Natural killer cell (primary cell): ENCODE measurements around the gene CDKAL1. TPM values are rescaled to one million over a fixed set of nuclear protein-coding genes. Genes with fewer than 3 reads are reported as not detected.

ENCODE experiments used
- ATAC-seq, 3 donors: fragments of 150-1000 bp in 2 of 3; fragments of 200-7000 bp in 1 of 3; cut with Tn5 transposase; 1 replicate in 1 of 3; 2 replicates in 2 of 3; pipeline ENCODE4 v1.10.0; 2021; ENCODE audit warnings: mild to moderate bottlenecking in 2 of 3, moderate library complexity in 2 of 3
- DNase-seq, 2 donors: peaks; one replicate each; pipeline versions ENCODE4 v3.0.0 to v3.0.0-alpha.2; 2013 to 2021; ENCODE audit warnings: mixed read lengths in 1 of 2
- H3K27ac ChIP-seq: one replicate; pipeline ENCODE4 v1.5.1; 2013; ENCODE audit warnings: mild to moderate bottlenecking, low read length
- H3K27me3 ChIP-seq: one replicate; pipeline ENCODE4 v1.6.1; 2013; ENCODE audit warnings: low read length; ENCODE audit not compliant: control insufficient read depth, insufficient read depth
- H3K36me3 ChIP-seq: one replicate; pipeline ENCODE4 v1.6.1; 2013; ENCODE audit warnings: low read length; ENCODE audit not compliant: control insufficient read depth, insufficient read depth
- H3K4me1 ChIP-seq: one replicate; pipeline ENCODE4 v1.6.1; 2013; ENCODE audit warnings: low read length; ENCODE audit not compliant: control insufficient read depth, insufficient read depth
- H3K4me3 ChIP-seq: one replicate; pipeline ENCODE4 v1.5.1; 2013; ENCODE audit warnings: low read length
- H3K9me3 ChIP-seq: one replicate; pipeline ENCODE4 v1.6.1; 2013; ENCODE audit warnings: low read length; ENCODE audit not compliant: control insufficient read depth, insufficient read depth
- H3K27ac Mint-ChIP-seq, 2 donors: one replicate each; pipeline ENCODE4 v1.8.0; 2022; ENCODE audit warnings: mild to moderate bottlenecking in 2 of 2, mixed read lengths in 2 of 2, moderate library complexity in 1 of 2
- H3K27me3 Mint-ChIP-seq, 2 donors: one replicate each; pipeline ENCODE4 v1.8.0; 2022; ENCODE audit warnings: low read depth in 2 of 2, mixed read lengths in 2 of 2
- H3K36me3 Mint-ChIP-seq: one replicate; pipeline ENCODE4 v1.8.0; 2022; ENCODE audit warnings: mixed read lengths
- H3K4me1 Mint-ChIP-seq, 2 donors: one replicate each; pipeline ENCODE4 v1.8.0; 2022; ENCODE audit warnings: mixed read lengths in 2 of 2
- H3K4me3 Mint-ChIP-seq: one replicate; pipeline ENCODE4 v1.8.0; 2022; ENCODE audit warnings: mild to moderate bottlenecking, moderate library complexity, mixed read lengths
- H3K9me3 Mint-ChIP-seq, 2 donors: one replicate each; pipeline ENCODE4 v1.8.0; 2022; ENCODE audit warnings: mixed read lengths in 2 of 2
- WGBS: methylation state at CpG from one replicate; pipeline ENCODE4 v1.1.7; 2013; ENCODE audit warnings: missing lambda C conversion rate; ENCODE audit not compliant: insufficient coverage; 5-methylcytosine and 5-hydroxymethylcytosine counted together
- intact Hi-C: fragments of 100-400 bp; cut with micrococcal nuclease; formaldehyde crosslinking; loops from one replicate; pipeline ENCODE4 v1.14.2; 2022
- total RNA-seq, 4 donors: library from RNA; stranded (reverse); fragments of 120-200 nt in 1 of 4; gene quantifications; one replicate each; pipeline versions ENCODE4 v1.2.3 to v1.2.4, GENCODE V29; 2013 to 2022
- TF ChIP-seq, protein P1 (sequence below): fragments of 200-600 bp; IDR thresholded peaks from one replicate; pipeline ENCODE4 v1.8.0; 2022; ENCODE audit warnings: antibody characterized with exemption

CDKAL1 gene
- total RNA-seq, 3 donors from 2014 or later (not counting 1 experiment from before 2014, with no cell fraction given), result 26.0 to 32.8 (median 28.9) TPM

DNA sequence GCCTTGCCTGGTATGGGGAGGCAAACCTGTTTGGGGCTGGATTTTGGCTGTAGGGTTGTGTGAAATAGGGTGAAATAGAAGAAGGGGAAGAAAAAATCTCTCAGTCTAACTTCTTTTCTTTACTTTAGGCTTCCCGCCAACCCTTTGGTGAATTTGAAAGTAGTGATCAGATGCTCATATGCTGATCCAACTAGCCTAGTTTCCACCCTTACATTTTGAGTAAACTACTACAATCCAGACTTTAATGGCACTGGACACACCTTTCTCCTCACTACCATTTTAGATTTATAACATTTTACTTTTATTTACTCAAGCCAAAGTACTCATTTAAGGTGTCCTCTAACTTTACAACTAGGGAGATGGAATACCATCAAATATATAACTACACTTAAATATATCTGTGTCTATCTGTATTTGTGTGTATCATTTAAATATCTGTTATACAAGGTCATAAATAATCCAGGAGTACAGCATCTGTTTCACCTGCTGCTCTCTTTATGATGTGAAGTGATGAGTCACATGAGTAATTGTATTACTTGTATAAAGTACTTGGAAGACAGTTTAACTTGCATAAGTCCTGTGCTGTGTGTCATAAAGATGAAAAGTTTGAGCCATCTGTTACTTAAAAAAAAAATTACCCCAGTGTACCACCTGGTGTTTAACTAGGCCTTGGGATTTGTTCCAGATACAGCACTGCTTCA, 172.1 kb downstream of the CDKAL1 start:
- no peak for DNase-seq
- peak in 1 of 3 donors; percentile 21 for ATAC-seq
- TF ChIP-seq, protein P1, sequence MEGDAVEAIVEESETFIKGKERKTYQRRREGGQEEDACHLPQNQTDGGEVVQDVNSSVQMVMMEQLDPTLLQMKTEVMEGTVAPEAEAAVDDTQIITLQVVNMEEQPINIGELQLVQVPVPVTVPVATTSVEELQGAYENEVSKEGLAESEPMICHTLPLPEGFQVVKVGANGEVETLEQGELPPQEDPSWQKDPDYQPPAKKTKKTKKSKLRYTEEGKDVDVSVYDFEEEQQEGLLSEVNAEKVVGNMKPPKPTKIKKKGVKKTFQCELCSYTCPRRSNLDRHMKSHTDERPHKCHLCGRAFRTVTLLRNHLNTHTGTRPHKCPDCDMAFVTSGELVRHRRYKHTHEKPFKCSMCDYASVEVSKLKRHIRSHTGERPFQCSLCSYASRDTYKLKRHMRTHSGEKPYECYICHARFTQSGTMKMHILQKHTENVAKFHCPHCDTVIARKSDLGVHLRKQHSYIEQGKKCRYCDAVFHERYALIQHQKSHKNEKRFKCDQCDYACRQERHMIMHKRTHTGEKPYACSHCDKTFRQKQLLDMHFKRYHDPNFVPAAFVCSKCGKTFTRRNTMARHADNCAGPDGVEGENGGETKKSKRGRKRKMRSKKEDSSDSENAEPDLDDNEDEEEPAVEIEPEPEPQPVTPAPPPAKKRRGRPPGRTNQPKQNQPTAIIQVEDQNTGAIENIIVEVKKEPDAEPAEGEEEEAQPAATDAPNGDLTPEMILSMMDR, result no peak
- peaks cover 17 to 40% of the 10 kb centered on the region in 2 donors for H3K4me1 Mint-ChIP-seq
- Histone ChIP-seq H3K36me3 (no peaks in the 10 kb centered on the region), H3K27me3 (no peaks in the 10 kb centered on the region), H3K4me3 (no peak overlapping the region), H3K4me1 (no peaks in the 10 kb centered on the region), H3K27ac (no peak overlapping the region), H3K9me3 (no peaks in the 10 kb centered on the region)
- H3K27me3 Mint-ChIP-seq, result no peaks in the 10 kb centered on the region
- intact Hi-C loops, result no loop called here
- no peaks in the 10 kb centered on the region for H3K9me3 Mint-ChIP-seq
- no peaks in the 10 kb centered on the region for H3K36me3 Mint-ChIP-seq
- no peak overlapping the region for H3K4me3 Mint-ChIP-seq
- WGBS, result 100% methylated on average over 1 of the region's 1 CpG
- peak overlapping the region in 1 of 2 donors; percentile 19 for H3K27ac Mint-ChIP-seq

DNA sequence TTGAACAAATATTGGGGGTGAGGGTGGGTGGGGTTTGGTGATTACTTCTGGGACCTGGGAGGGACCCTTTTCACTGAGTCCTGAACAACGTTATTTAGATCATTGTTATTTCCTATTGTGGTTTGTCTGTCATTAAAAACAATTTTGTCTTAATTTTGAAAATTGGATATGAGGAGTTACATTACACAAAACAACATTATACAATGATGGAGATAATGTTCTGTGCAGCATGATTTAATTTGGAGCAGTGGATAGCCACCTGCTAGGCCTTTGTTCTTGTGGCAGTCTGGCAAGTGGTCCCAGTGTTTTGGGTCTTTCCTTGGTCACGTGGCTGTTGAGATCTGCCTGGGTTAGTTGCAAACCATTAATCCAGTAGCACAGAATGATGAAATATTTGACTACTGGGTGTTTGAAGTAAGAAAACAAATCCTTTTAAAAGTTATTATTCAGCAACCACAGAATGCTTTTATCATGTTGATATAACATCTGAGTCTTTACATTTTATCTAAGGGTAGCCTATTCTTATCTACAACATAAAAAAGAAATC, 172.8 kb downstream of the CDKAL1 start:
- TF ChIP-seq, protein P1, result no peak
- Mint-ChIP-seq H3K27me3 (no peaks in the 10 kb centered on the region), H3K4me1 (peaks cover 23 to 46% of the 10 kb centered on the region in 2 donors), H3K36me3 (no peaks in the 10 kb centered on the region), H3K9me3 (no peaks in the 10 kb centered on the region), H3K4me3 (no peak overlapping the region), H3K27ac (peak overlapping the region; percentile 19)
- Histone ChIP-seq H3K4me1 (no peaks in the 10 kb centered on the region), H3K27me3 (no peaks in the 10 kb centered on the region), H3K9me3 (no peaks in the 10 kb centered on the region), H3K36me3 (no peaks in the 10 kb centered on the region), H3K4me3 (no peak overlapping the region), H3K27ac (no peak overlapping the region)
- DNase-seq (no peak), ATAC-seq (peak in 1 of 3 donors; percentile 42)
- 60% methylated on average over 1 of the region's 2 CpGs for WGBS
- intact Hi-C loops, result no loop called here

DNA sequence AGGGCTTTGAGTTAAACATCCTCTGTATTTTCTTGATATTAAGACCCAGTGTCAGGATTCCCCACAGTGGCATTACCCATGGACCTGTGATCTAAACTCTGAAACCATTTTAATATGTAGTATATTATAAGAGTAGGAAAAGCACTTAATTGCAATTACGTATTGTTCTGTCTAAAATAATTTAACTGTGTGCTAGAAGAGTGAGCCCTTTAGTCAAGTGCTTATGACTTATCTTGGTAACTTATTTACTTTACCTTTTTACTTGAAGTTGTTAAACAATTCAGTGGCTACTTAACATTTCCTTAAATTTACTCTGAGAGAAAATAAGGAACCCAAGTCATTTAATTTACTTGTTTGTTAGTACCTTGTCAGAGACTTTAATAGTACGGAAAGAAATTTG, 173.6 kb downstream of the CDKAL1 start:
- Histone ChIP-seq H3K36me3 (no peaks in the 10 kb centered on the region), H3K27ac (no peak overlapping the region), H3K27me3 (no peaks in the 10 kb centered on the region), H3K4me3 (no peak overlapping the region), H3K4me1 (no peaks in the 10 kb centered on the region), H3K9me3 (no peaks in the 10 kb centered on the region)
- Mint-ChIP-seq H3K36me3 (no peaks in the 10 kb centered on the region), H3K27ac (peak overlapping the region; percentile 10 to 67), H3K4me3 (no peak overlapping the region), H3K4me1 (peaks cover 26 to 49% of the 10 kb centered on the region in 2 donors), H3K9me3 (no peaks in the 10 kb centered on the region), H3K27me3 (no peaks in the 10 kb centered on the region)
- no CpG with 5 or more reads among the region's 2 CpGs for whole genome bisulfite sequencing
- intact Hi-C loops, result loop anchor here (1.0 kb wide), 1 partner anchor 15 kb away; no protein-coding TSS in a partner anchor
- no peak for ATAC-seq
- TF ChIP-seq, protein P1, result no peak
- DNase-seq, result no peak
